Central memory CD8-positive, alpha-beta T cell (primary cell): ENCODE results near the gene TPGS1.

ENCODE experiments used
- ATAC-seq: fragments of 150-1000 bp; cut with Tn5 transposase; replicated peaks from 2 replicates; pipeline ENCODE4 v1.10.0; 2022; ENCODE audit warnings: mild to moderate bottlenecking, moderate FRiP score, moderate number of reproducible peaks; ENCODE audit not compliant: poor library complexity, severe bottlenecking; ENCODE audit errors: extremely low read depth
- DNase-seq, 2 donors: peaks; one replicate each; pipeline ENCODE4 v3.0.0; 2021; ENCODE audit warnings: low spot score in 2 of 2
- H3K27ac Mint-ChIP-seq: one replicate; pipeline ENCODE4 v1.8.0; 2022; ENCODE audit warnings: low read depth, mild to moderate bottlenecking, moderate library complexity, mixed read lengths
- H3K27me3 Mint-ChIP-seq: one replicate; pipeline ENCODE4 v1.8.0; 2022; ENCODE audit warnings: mixed read lengths
- H3K36me3 Mint-ChIP-seq: one replicate; pipeline ENCODE4 v1.8.0; 2022; ENCODE audit warnings: mild to moderate bottlenecking, moderate library complexity, mixed read lengths; ENCODE audit not compliant: insufficient read depth
- H3K4me1 Mint-ChIP-seq: one replicate; pipeline ENCODE4 v1.8.0; 2022; ENCODE audit warnings: mixed read lengths
- H3K4me3 Mint-ChIP-seq: one replicate; pipeline ENCODE4 v1.8.0; 2022; ENCODE audit warnings: mild to moderate bottlenecking, moderate library complexity, mixed read lengths
- H3K9me3 Mint-ChIP-seq: one replicate; pipeline ENCODE4 v1.8.0; 2022; ENCODE audit warnings: mixed read lengths

The TPGS1 gene

GRCh38 chr19:525857-526419 is 18.6 kb downstream of the TPGS1 start:
- DNase-seq, result no peak
- Mint-ChIP-seq H3K27ac (no peak overlapping the region), H3K36me3 (peaks cover 5% of the 10 kb centered on the region), H3K27me3 (no peaks in the 10 kb centered on the region), H3K9me3 (no peaks in the 10 kb centered on the region), H3K4me1 (peaks cover 4% of the 10 kb centered on the region), H3K4me3 (no peak overlapping the region)
- no peak for ATAC-seq

DNA sequence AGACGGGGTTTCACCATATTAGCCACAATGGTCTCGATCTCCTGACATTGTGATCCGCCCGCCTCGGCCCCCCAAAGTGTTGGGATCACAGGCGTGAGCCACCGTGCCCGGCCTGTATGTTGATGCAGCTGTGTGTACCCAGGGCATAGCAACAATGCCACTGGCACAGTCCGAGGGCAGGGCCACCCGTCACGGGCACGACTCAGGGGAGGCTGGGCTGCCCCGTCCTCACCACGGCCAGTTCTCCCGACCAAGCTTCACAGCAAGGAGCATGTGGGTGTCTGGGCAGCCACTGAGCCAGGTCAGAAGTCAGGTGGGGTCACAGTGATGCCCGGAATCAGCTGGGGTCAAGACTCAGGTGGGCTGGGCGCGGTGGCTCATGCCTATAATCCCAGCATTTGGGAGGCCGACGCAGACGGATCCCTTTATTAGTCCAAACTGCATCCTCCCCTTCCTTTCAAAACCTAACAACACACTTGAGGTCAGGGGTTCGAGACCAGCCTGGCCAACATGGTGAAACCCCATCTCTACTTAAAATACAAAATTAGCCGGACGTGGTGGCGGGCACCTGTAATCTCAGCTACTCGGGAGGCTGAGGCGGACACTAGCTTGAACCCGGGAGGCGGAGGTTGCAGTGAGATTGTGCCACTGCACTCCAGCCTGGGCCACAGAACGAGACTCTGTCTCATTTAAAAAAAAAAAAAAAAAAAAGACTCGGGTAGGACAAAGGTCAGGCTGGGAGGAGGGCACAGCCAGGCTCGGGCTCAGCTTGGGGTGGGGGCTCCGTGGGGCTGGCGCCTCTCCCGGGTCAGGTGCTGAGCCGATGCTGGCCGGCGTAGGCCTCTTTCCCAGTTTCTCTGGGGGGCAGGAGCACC is 23.1 kb downstream of the TPGS1 start:
- no peak for ATAC-seq
- H3K4me3 Mint-ChIP-seq, result peak overlapping the region; percentile 83
- H3K4me1 Mint-ChIP-seq, result peaks cover 15% of the 10 kb centered on the region
- no peaks in the 10 kb centered on the region for H3K27me3 Mint-ChIP-seq
- H3K9me3 Mint-ChIP-seq, result no peaks in the 10 kb centered on the region
- peaks cover 6% of the 10 kb centered on the region for H3K36me3 Mint-ChIP-seq
- no peak for DNase-seq
- H3K27ac Mint-ChIP-seq, result peak overlapping the region; percentile 55

DNA sequence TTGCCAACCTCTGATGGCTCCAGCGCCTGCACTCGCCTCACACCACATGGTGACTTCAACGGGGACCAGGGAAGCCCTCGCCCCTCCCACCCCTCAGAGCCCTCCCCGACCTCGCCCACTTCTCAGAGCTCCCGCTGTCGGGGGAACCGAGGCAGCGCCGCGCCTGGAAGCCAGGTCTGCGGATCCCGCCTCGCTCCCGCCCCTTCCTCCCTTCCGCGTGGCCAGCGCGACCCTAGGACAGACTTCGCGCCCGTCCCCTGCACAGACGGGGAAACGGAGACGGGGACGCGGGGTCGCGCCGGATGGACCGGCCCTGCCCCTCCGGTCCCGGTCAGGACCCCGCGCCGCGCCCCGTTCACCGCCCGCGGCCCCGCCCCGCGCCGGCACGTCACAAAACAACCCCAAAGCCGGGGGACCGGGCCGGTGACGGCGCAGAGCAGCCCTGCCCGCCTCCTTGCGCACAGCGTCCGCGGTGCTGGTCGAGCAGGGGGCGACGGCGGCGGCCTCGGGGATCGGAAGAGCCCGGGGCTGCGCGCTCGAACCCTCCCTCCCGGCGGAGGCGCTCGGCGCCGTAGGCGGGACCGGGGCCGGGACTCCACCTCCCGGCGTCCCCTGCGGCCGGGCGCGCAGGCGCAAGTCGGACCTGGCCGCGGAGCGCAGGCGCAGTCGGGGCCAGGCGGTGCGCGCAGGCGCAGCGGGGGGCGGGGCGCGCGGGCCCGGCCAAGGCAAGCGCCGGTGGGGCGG is 23.9 kb downstream of the TPGS1 start:
- H3K27me3 Mint-ChIP-seq, result no peaks in the 10 kb centered on the region
- H3K27ac Mint-ChIP-seq, result peak overlapping the region; percentile 55
- DNase-seq (peak; percentile 87 to 89), ATAC-seq (peak; percentile 67)
- H3K36me3 Mint-ChIP-seq, result peaks cover 6% of the 10 kb centered on the region
- H3K4me1 Mint-ChIP-seq, result peaks cover 15% of the 10 kb centered on the region
- H3K4me3 Mint-ChIP-seq, result peak overlapping the region; percentile 83
- H3K9me3 Mint-ChIP-seq, result no peaks in the 10 kb centered on the region

GRCh38 chr19:531753-532560 is 24.7 kb downstream of the TPGS1 start, which contains the start of gene CDC34:
CDC34 (plus strand) TSS chr19:531760; CDS start chr19:531932, 172 bp downstream.
- Mint-ChIP-seq H3K27me3 (no peaks in the 10 kb centered on the region), H3K4me3 (peak within 1 kb of the TSS; percentile 83), H3K27ac (peak within 1 kb of the TSS; percentile 75), H3K36me3 (peaks cover 6% of the 10 kb centered on the region), H3K4me1 (peaks cover 15% of the 10 kb centered on the region), H3K9me3 (no peaks in the 10 kb centered on the region)
- DNase-seq (no peak), ATAC-seq (peak; percentile 29)

DNA sequence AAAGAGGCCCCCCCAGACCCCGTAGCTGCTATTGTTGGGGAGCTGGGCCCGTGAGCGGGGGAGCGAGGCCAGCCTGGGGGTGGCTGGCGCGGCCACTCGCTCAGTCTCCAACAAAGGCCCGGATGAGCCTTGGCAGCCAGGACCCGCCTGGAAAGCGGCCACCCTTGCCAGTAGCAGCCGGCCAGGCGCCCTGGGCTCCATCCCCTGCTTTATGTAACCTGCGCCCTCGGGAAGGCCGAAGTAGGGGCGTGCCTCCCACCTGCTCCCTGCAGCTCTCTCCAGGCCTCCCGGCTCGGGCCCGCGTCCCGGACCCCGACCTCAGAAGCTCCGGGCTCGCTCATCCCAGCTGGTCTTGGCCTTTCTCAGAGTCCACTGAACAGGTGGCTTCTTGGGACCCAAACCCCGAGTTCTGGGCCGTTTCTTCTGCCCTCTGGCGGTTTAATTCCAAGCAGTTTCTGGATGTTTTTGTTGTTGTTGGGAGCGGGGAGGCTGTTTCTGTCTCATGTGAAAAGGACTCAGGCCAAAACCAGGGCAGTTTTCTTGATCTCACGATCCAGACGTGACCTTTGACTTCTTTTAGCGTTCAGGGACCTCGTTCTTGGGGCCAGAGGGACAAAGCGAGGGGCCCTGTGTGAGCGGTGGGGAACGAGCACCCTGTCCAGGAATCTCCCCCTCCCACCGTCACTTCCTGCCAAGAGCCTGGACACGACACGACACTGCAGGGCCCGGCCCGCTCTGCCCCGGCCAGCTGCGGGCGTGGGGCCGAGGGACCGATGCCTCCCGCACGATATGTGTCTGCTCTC is 25.5 kb downstream of the TPGS1 start:
- ATAC-seq, result no peak

DNA sequence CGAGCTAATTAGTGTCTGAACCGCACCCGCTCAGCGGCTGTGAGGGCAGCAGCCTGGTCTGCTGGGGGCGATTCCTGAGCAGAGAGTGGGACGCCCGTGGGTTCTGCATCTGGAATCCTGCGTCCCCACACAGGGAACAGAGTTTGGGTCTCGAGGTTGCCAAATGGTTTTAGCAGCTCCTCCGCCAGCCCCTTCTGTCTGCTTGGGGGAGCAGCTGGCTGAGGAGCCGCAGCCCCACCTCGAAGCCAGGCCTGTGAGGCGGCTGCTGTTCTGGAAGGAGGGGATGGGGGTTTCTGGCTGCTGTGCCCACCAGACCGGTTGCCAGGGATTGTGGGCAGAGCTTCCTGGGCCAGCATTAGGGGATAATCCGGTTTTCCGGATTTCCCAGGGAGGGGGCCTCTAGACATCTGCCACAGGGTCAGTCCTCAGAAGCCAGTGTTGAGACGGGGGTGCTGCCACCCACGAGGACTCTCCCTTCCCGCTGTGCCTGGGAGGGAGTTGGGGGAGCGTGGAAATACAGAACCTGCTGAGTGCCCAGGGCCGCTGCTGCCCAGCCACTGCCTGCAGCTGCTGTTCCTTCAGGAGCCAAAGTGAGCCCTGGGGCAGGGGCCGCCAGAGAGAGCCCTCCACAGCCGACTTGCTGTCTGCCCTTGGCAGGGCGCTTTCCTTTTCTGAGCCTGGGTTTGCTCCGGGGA is 26.2 kb downstream of the TPGS1 start:
- DNase-seq (no peak), ATAC-seq (no peak)
- peak overlapping the region; percentile 75 for H3K27ac Mint-ChIP-seq
- H3K4me1 Mint-ChIP-seq, result peaks cover 19% of the 10 kb centered on the region
- peaks cover 9% of the 10 kb centered on the region for H3K36me3 Mint-ChIP-seq
- H3K4me3 Mint-ChIP-seq, result peak overlapping the region; percentile 83
- no peaks in the 10 kb centered on the region for H3K27me3 Mint-ChIP-seq
- H3K9me3 Mint-ChIP-seq, result no peaks in the 10 kb centered on the region

More for the DNA sequence above, 25.5 kb downstream of the TPGS1 start:
- no peak for DNase-seq
- Mint-ChIP-seq H3K27ac (peak overlapping the region; percentile 75), H3K9me3 (no peaks in the 10 kb centered on the region), H3K4me3 (peak overlapping the region; percentile 83), H3K4me1 (peaks cover 15% of the 10 kb centered on the region), H3K36me3 (peaks cover 6% of the 10 kb centered on the region), H3K27me3 (no peaks in the 10 kb centered on the region)

DNA sequence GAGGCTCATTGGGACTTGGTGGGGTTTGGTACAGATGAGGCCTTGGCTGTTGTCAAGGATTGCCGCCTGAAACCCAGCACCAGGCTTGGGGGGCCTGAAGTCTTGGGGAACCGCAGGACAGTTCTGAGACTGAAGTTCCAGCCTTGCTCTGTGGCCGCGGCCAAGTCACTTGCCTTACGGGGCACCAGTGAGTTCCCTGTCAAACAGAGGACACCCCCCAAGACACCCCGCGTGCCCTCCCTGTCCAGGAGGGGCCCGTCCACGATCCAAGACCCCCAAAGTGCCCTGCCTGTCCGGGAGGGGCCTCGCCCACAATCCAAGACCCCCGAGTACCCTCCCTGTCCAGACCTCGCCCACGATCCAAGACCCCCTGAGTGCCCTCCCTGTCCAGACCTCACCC is 26.8 kb downstream of the TPGS1 start:
- Mint-ChIP-seq H3K4me3 (peak overlapping the region; percentile 83), H3K9me3 (no peaks in the 10 kb centered on the region), H3K36me3 (peaks cover 11% of the 10 kb centered on the region), H3K27me3 (no peaks in the 10 kb centered on the region), H3K27ac (no peak overlapping the region), H3K4me1 (peaks cover 19% of the 10 kb centered on the region)
- no peak for DNase-seq
- ATAC-seq, result no peak

GRCh38 chr19:535017-535835 is 27.9 kb downstream of the TPGS1 start:
- DNase-seq (no peak), ATAC-seq (no peak)
- Mint-ChIP-seq H3K4me3 (peak overlapping the region; percentile 69), H3K36me3 (peaks cover 14% of the 10 kb centered on the region), H3K4me1 (peaks cover 19% of the 10 kb centered on the region), H3K27ac (peak overlapping the region; percentile 62), H3K9me3 (no peaks in the 10 kb centered on the region), H3K27me3 (no peaks in the 10 kb centered on the region)

DNA sequence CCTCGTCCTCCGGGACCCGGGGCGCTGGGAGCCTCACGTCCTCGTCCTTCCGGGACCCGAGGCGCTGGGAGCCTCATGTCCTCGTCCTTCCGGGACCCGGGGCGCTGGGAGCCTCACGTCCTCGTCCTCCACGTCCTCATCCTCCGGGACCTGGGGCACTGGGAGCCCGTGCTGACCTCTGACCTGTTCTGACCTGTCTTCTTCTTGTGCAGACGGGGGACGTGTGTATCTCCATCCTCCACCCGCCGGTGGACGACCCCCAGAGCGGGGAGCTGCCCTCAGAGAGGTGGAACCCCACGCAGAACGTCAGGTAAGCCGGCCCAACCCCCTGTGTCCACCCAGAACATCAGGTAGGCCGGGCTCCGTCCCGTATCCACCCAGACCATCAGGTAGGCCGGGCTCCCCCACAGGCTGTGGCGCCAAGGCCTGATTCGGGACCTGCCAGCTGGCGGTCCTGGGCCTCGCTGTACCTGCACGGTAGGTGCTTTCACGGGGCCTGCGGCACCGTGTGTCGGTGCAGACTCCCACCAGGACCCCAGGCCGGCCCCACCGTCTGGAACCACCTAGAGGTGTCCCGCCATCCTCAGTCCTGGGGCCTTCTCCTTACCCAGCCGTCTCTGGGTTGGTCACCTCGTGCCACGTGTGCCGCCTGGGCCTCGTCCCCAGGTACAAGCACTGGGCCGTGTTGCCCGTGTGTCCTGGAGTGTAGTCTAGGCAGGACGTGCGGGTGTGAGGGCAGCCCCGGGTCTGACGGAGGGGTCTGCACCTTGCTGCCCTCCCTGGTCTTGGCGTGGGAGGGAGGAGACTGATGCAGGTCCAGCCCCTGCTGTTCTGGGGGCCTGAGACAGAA is 29.0 kb downstream of the TPGS1 start:
- peaks cover 14% of the 10 kb centered on the region for H3K36me3 Mint-ChIP-seq
- no peak overlapping the region for H3K27ac Mint-ChIP-seq
- peaks cover 19% of the 10 kb centered on the region for H3K4me1 Mint-ChIP-seq
- DNase-seq, result no peak
- ATAC-seq, result no peak
- no peak overlapping the region for H3K4me3 Mint-ChIP-seq
- no peaks in the 10 kb centered on the region for H3K9me3 Mint-ChIP-seq
- H3K27me3 Mint-ChIP-seq, result no peaks in the 10 kb centered on the region

DNA sequence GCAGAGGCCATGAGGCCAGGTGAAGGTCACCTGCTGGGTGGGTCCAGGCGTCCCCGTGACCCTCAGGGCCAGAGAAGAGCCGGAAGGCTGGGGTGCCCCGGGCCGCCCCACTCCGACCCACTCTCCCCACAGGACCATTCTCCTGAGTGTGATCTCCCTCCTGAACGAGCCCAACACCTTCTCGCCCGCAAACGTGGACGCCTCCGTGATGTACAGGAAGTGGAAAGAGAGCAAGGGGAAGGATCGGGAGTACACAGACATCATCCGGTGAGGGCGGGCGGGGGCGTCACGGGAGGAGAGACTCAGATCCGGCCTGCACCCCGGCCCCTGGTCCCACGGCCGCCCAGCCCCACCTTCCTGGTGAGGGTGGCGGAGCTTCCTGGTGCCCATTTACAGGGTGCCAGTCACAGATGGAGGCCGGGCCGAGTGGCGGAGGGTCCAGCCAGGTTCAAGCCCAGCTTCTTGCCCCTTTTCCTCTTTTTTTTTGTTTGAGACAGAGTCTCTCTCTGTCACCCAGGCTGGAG is 29.6 kb downstream of the TPGS1 start:
- H3K4me3 Mint-ChIP-seq, result no peak overlapping the region
- peaks cover 19% of the 10 kb centered on the region for H3K4me1 Mint-ChIP-seq
- peaks cover 14% of the 10 kb centered on the region for H3K36me3 Mint-ChIP-seq
- ATAC-seq, result no peak
- DNase-seq, result no peak
- no peaks in the 10 kb centered on the region for H3K27me3 Mint-ChIP-seq
- no peaks in the 10 kb centered on the region for H3K9me3 Mint-ChIP-seq
- no peak overlapping the region for H3K27ac Mint-ChIP-seq
